A204.1 (cell line): ENCODE results near the gene UQCC2.

Source experiments
- FAIRE-seq: peaks from 2 replicates; lab custom pipeline; 2012; peaks lifted over from hg19 to GRCh38; lab: Jason Lieb, UNC

UQCC2 gene

GRCh38 chr6:33689148-33689494 is 22.4 kb downstream of the UQCC2 start:
- no peak for FAIRE-seq

GRCh38 chr6:33688451-33689147 is 22.9 kb downstream of the UQCC2 start:
- FAIRE-seq = no peak

GRCh38 chr6:33688006-33688405 is 23.5 kb downstream of the UQCC2 start:
- FAIRE-seq = no peak

- no peak for FAIRE-seq
These were observed 24.2 kb downstream of the UQCC2 start for GRCh38 chr6:33686981-33687975.

GRCh38 chr6:33686225-33686924 is 25.1 kb downstream of the UQCC2 start:
- no peak for FAIRE-seq

- no peak for FAIRE-seq
These were observed 25.9 kb downstream of the UQCC2 start for GRCh38 chr6:33685411-33686224.

- no peak for FAIRE-seq
These were observed 26.5 kb downstream of the UQCC2 start for GRCh38 chr6:33684983-33685382.

- no peak for FAIRE-seq
These were observed 27.0 kb downstream of the UQCC2 start for GRCh38 chr6:33684428-33684896.

- FAIRE-seq = no peak
These were observed 27.7 kb downstream of the UQCC2 start for GRCh38 chr6:33683576-33684427.

- FAIRE-seq = no peak
These were observed 28.4 kb downstream of the UQCC2 start for GRCh38 chr6:33683051-33683571.

- FAIRE-seq = no peak
These were observed 29.2 kb downstream of the UQCC2 start for GRCh38 chr6:33682341-33682740.

- FAIRE-seq = no peak
These were observed 31.7 kb downstream of the UQCC2 start for GRCh38 chr6:33679761-33680160.

GRCh38 chr6:33678932-33679490 is 32.5 kb downstream of the UQCC2 start:
- FAIRE-seq = no peak

- no peak for FAIRE-seq
These were observed 33.1 kb downstream of the UQCC2 start for GRCh38 chr6:33678233-33678931.

- FAIRE-seq = no peak
These were observed 33.8 kb downstream of the UQCC2 start for GRCh38 chr6:33677689-33678088.

GRCh38 chr6:33677143-33677660 is 34.3 kb downstream of the UQCC2 start:
- no peak for FAIRE-seq

GRCh38 chr6:33676416-33677142 is 34.9 kb downstream of the UQCC2 start:
- FAIRE-seq = no peak

- no peak for FAIRE-seq
These were observed 35.5 kb downstream of the UQCC2 start for GRCh38 chr6:33675968-33676367.

- no peak for FAIRE-seq
These were observed 37.6 kb downstream of the UQCC2 start for GRCh38 chr6:33673851-33674250.
